DMS114 treated with DMSO at 0.1 percent for 48 hours (cell line): ENCODE results near the gene ILRUN.
"Not testable (repeated sequence)": the region's sequence is repeated elsewhere in the genome, so short reads cannot be mapped to it uniquely, and the experiment has no call there.

Experiments
- DNase-seq: peaks from one replicate; lab custom pipeline; 2025; ENCODE audit not compliant: unreplicated experiment; lab: John Stamatoyannopoulos, UW

The ILRUN gene

GRCh38 chr6:34667481-34668238 is 28.9 kb downstream of the ILRUN start:
- DNase-seq, result no peak

- DNase-seq, result no peak
Measured at GRCh38 chr6:34665019-34665418, 31.5 kb downstream of the ILRUN start.

GRCh38 chr6:34664256-34664971 is 32.2 kb downstream of the ILRUN start:
- DNase-seq, result no peak

GRCh38 chr6:34663831-34664255 is 32.7 kb downstream of the ILRUN start:
- DNase-seq, result no peak

GRCh38 chr6:34663371-34663770 is 33.2 kb downstream of the ILRUN start:
- no peak for DNase-seq

GRCh38 chr6:34661357-34661756 is 35.2 kb downstream of the ILRUN start:
- DNase-seq, result no peak

GRCh38 chr6:34658605-34659265 is 37.8 kb downstream of the ILRUN start:
- no peak for DNase-seq

- DNase-seq, result not testable (repeated sequence)
Measured at GRCh38 chr6:34657979-34658480, 38.5 kb downstream of the ILRUN start.

GRCh38 chr6:34657307-34657978 is 39.1 kb downstream of the ILRUN start:
- DNase-seq, result no peak

- DNase-seq, result no peak
Measured at GRCh38 chr6:34657037-34657306, 39.6 kb downstream of the ILRUN start.

- DNase-seq, result no peak
Measured at GRCh38 chr6:34656378-34657036, 40.1 kb downstream of the ILRUN start.

- DNase-seq, result not testable (repeated sequence)
Measured at GRCh38 chr6:34655876-34656377, 40.6 kb downstream of the ILRUN start.

GRCh38 chr6:34654061-34654710 is 42.4 kb downstream of the ILRUN start:
- DNase-seq, result no peak

GRCh38 chr6:34652263-34652662 is 44.3 kb downstream of the ILRUN start:
- DNase-seq, result no peak

- no peak for DNase-seq
Measured at GRCh38 chr6:34650823-34651222, 45.7 kb downstream of the ILRUN start.

GRCh38 chr6:34650232-34650631 is 46.3 kb downstream of the ILRUN start:
- DNase-seq, result not testable (repeated sequence)

- DNase-seq, result no peak
Measured at GRCh38 chr6:34648806-34649205, 47.8 kb downstream of the ILRUN start.
